ENCODE measurements around the gene TBC1D10B.
"Not testable (repeated sequence)": the region's sequence is repeated elsewhere in the genome, so short reads cannot be mapped to it uniquely, and the experiment has no call there.

The TBC1D10B gene

GRCh38 chr16:30397776-30398660, 27.7 kb upstream of the TBC1D10B start:
- DNase-seq, result no peak

DNA sequence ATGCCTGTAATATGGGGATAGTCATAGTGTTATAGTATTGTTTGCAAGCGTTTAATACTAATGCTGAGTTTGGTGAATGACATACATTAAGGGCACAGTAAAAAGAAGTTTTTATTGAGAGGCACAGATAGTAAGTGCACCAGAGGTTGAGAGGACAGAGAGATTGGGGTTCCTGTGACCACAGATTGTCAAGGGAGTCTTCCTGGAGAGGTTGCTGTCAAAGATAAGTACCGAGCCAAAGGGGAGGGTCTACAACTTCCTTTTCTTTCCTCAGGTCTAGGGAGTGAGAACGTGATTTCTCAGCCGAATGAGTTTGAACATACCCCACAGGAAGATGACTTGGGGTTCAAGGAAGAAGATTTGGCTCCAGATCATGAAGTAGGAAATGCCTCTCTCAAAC, 26.8 kb upstream of the TBC1D10B start:
- no peak for DNase-seq

DNA sequence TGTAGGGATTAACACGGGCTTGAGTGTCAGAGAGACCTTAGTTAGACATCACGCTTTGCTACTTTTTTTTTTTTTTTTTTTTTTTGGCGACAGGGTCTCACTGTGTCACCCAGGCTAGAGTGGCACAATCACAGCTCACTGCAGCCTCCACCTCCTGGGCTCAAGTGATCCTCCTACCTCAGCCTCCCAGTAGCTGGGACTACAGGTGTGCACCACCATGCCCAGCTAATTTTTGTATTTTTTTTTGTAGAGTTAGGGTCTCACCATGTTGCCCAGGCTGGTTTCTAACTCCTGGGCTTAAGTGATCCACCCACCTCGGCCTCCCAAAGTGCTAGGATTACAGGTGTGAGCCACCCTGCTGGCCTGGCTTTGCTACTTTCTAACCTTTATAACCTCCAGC, 26.3 kb upstream of the TBC1D10B start:
- DNase-seq, result not testable (repeated sequence)

DNA sequence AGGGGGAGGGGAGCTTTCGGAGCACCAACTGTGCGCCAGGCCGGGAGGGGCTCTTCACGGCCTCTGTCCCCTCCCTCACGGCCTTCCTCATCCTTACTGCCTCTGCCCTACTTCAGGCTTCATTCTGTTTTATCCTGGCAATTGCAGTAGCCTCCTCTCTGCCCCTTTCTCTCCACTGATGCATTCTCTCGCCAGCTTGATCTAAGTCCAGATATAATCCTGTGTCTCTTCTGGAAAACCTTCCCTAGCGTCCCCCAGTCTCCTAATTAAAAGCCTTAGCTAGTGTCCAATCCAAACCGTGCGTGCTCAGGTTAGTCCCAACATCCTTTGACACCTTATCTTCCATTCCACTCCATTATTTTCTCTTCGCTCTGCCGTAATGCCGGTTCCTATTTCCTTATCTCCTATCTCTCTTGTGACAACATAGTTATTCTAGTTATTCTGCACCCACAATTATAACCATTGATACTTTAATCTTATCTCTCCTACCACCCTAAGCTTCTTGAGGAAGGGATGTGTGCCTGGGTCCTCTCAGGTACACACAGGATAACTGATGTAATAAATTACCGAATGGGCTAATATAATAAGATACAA, 25.8 kb upstream of the TBC1D10B start:
- no peak for DNase-seq

DNA sequence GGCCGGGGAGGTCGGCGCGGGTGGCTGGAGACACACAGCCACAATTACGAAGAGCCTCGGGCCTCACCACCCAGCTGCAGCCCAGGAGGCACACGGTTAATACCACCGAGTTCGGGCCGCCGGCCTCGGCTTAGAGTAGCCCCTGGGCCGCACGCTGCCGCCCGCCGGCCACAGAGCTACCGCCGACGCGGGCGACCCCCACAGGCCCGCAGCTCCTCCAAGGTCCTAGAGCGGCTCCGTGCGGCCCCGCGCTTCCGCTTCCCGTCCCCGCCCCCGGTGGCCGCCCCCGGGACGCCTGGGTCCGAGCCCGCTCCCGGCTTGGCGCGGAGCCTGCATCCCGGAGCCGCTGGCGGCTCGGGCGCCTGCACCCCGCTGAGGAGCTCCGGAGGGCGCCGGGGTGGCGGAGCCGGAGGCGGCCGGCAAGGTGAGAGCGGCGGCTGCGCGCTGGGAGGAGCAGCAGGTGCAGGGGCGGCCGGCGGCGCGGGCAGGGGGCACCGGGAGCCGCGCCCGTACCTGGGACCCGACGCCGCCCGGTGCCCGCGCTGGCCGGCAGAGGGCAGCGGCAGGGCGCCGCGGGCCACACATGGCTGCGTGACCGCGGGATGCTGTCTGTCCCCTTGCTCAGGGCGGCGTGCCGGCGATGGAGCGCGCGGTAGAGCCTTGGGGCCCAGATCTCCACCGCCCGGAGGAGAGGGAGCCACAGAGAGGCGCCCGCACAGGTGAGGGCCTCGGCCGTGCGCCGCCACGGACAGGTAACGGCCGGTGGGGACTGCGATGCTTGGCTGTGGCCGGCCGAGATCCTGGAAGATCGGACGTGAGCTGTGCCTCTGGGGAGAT, 25.1 kb upstream of the TBC1D10B start, which contains the start of gene ZNF48:
Gene ZNF48 (plus strand): TSS at position 266 of the 837 bp plus-strand sequence. CDS start 375 bp downstream, at position 641.
- peak; percentile 69 for DNase-seq

DNA sequence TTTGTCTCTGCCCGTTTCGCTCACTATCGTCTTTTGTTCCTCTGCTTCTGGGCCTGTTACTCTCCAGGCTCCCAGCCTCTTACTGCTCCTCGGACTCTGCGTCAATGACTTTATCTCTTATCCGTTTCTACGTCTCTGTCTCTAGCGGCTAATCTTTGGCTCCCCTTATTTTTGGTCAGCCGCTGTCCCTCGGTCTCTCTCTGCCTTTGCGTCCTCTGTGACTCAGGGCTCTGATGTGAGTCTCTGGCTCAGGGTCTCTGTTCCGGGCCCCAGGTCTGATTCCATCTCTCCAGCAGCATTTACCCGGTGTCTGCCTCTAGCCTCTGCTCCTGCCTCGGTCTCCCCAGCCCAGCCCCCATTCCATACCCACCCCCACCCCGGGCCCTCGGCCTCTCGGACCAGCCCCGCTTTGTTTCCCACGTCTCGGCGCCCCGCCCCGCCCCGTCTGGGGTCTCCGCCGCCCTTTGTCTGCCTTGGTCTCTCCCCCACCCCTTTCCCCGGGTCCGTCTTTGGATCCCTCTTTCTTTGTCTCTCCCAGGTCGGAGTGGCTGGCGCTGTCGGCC, 24.4 kb upstream of the TBC1D10B start:
- no peak for DNase-seq

DNA sequence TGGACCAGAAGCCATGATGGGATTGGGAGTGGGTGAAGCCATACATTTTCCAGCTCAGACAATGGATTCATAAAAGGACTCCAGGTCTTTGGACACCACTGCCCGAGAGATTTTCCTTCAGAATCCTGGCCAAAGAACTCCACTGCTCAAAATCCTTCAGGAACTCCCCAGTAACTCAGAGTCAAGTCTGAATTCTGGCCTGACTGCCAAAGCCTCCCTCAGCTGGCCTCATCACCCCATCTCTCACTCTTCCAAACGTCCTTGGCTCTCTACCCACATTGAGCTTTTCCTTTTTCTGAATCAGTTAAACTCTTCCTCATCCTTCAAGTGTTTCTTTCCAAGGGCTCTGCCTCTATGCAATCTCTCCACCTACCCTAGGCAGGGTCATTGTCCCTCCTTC, 13.2 kb upstream of the TBC1D10B start:
- no peak for DNase-seq

DNA sequence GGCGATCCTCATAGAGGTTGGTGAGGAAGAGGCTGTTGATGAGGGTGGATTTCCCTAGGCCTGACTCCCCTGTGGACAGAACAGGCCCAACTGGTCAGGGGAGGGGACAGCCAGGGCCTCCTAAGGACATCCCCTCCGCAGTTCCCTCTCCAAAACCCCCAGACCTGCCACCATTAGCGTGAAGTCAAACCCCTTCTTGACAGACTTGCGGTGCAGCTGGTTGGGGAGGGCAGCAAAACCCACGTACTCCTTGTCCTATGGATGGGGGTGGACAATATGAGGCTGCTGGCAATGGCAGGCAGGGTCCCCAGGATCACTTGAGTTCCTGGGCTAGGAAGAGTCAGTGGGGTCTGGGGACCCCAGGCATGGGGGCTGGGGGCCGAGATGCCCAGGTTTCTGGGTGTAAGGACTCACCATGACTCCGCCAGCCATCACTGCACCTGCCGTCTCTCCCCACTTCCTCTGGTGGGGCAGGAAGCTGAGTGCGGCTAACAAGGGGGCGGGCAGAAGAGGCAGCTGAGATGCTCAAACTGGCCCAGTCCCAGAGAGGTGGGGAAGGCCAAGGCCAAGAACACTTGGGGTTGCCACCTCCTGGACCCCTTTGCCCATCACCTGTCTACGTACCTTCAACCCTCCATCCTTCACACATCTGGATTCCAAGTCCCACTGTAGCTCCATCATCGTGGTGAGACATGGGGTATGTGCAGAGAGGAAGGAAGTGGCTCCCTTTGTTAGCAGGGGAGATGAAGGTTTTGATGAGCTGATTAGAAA, 12.0 kb upstream of the TBC1D10B start, which contains the start of gene SEPTIN1:
Gene SEPTIN1 (minus strand): TSS at position 451 of the 771 bp plus-strand sequence. CDS start 19 bp downstream, at position 432.
- DNase-seq, result peak; percentile 66

DNA sequence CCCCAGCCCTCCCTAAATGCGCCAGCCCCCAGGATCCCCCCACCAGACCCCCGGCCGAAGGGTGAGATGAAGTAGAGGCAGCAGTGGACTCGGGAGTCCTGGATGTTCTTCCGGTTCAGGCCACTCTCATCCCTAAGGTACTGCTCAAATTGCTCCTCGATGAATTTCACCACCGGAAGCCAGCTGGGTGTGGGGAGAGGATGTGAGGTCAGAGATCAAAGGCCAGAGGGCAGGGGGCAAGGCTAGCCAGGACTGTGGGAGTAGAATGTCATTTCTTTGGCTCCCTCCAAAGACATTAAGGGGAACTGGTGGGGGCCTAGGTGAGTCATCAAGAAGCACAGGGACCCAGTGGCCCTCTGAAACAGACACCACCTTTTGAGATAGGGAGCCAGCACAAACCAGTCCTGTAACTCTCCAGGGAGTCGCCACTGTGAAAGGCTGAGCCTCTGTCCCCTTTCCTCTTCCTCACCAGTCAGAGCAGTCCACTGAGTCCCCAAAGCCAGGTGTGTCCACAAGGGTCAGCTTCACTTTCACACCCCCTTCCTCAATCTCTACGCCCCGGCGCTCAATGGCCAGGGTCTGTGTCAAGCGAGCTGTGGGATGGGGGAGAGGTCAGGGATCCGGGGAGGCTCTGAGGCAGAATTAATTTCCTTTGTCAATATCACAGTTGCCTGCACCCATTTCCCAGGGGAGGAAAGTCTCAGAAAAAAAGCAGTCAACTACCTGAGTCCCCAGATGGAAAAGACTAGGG, 11.2 kb upstream of the TBC1D10B start:
- no peak for DNase-seq

- DNase-seq, result no peak
Measured at GRCh38 chr16:30380803-30381208, 10.5 kb upstream of the TBC1D10B start.

GRCh38 chr16:30380072-30380802, 9.9 kb upstream of the TBC1D10B start:
- no peak for DNase-seq

DNA sequence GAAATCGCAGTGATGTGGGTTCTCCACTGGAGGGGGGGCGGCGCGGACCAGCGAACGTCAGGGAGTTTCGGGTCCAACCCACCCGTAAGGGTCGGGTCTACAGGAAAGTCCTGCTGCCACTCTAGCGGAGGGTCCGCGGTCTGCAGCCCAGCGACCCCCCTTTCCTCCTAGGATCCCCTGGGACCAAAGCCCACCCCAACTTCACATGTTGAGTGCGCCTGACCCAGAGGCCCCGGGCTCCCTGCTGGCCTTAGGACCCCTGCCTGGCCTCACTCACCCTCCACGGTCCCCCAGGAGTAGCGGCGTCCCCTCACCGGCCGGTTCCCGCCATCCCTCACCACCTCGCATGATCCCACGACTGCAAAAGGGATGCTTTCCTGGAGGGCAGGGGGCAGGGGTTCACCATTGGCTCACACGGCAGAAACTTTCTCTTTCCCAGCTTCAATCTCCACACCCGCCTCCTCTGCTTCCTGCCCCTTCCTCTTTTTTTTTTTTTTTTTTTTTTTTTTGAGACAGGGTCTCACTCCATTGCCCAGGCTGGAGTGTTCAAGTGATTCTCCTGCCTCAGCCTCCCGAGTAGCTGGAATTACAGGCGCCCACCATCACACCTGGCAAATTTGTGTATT, 9.0 kb upstream of the TBC1D10B start:
- DNase-seq, result no peak

GRCh38 chr16:30378236-30379157, 8.2 kb upstream of the TBC1D10B start:
- DNase-seq, result peak; percentile 99

- DNase-seq, result peak; percentile 80
Measured at GRCh38 chr16:30377812-30378235, 7.5 kb upstream of the TBC1D10B start.

DNA sequence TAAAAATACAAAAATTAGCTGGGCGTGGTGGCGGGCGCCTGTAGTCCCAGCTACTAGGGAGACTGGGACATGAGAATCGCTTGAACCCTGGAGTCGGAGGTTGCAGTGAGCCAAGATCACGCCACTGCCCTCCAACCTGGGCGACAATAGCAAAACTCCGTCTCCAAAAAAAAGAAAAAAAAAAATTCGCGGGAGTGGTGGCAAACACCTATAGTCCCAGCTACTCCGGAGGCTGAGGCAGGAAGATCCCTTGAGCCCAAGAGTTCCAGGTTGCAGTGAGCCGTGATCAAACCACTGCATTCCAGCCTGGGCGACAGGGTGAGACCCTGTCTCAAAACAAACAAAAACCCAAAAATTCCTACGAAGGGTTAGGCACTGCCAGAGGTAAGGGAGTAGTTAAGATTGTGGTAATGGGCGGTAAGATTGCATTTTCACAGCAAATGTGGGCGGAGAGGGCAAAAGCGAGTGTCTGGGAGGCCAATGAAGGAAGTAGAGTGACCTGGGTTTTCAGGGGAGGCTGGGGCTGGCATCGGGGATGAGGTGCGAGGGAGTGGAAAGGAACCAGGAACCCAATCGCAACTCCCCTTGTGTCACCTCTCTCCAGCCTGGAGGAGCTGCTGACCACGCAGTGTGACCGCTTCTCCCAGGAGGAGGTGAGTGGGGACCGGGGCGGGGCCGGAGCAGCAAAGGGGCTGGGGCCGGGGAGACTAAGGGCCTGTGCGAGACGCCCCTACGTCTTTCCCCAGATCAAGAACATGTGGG, 6.9 kb upstream of the TBC1D10B start:
- DNase-seq, result no peak

DNA sequence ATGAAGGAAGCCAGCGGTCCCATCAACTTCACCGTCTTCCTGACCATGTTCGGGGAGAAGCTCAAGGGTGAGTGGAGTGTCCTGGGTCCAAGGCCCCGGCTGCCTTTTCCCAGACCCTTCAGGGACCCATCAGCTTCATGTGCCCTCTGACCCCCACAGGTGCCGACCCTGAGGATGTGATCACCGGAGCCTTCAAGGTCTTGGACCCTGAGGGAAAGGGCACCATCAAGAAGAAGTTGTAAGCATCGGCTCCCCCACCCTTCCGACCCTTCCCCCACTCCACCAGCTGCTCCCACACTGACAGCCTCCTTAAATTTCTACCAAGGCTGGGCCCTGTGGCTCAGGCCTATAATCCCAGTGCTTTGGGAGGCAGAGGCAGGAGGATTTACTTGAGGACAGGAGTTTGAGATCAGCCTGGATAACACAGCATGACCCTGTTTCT, 6.2 kb upstream of the TBC1D10B start:
- no peak for DNase-seq

- DNase-seq, result no peak
Measured at GRCh38 chr16:30375864-30376263, 5.6 kb upstream of the TBC1D10B start.

DNA sequence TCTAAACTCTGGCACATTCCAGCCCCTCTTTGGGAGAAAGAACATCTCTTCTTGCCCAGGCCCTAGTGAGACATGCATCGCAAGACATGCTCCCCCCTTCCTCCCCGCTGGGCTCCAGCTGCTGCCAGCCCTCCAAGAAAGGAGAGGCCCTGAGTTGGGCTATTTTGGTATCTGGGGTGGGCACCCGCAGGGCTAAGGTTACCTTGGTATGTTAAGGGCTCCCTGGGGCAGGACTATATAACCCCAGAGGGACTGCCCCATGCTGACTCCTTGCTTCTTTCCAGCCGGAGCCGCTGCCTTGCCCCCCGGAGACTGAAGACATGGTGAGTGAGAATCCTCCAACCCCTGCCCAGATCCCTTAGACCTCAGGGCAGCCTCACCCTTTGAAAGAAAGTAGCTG, 4.2 kb upstream of the TBC1D10B start, which contains the start of gene MYL11:
Gene MYL11 (plus strand): TSS at position 265 of the 400 bp plus-strand sequence. CDS start 56 bp downstream, at position 321.
- no peak for DNase-seq
